Activated CD4-positive, alpha-beta memory T cell treated with anti-CD3 and anti-CD28 coated beads, Interleukin-2, amount 10 ng/mL, durations not matched to agents 7 days and 5 days (primary cell): ENCODE data around the gene HEXB. TPM values are rescaled to one million over a fixed set of nuclear protein-coding genes. Genes with fewer than 3 reads are reported as not detected.

ENCODE experiments used
- CTCF ChIA-PET: fragments of 350-600 bp; sonication (Branson Sonifier 250); formaldehyde crosslinking; loops from one replicate; lab custom pipeline; 2021; ENCODE audit warnings: antibody characterized with exemption, inconsistent platforms; lab: Charles Lee
- POLR2A ChIA-PET: fragments of 350-600 bp; sonication (Branson Sonifier 250); formaldehyde crosslinking; loops from one replicate; lab custom pipeline; 2021; ENCODE audit warnings: antibody characterized with exemption; lab: Charles Lee
- DNase-seq: peaks from one replicate; pipeline ENCODE4 v3.0.0-alpha.2; 2020
- H3K27ac Mint-ChIP-seq: one replicate; pipeline ENCODE4 v1.8.0; 2021; ENCODE audit warnings: mild to moderate bottlenecking, mixed read lengths
- H3K27me3 Mint-ChIP-seq: one replicate; pipeline ENCODE4 v1.8.0; 2021; ENCODE audit warnings: mixed read lengths
- H3K36me3 Mint-ChIP-seq: one replicate; pipeline ENCODE4 v1.8.0; 2021; ENCODE audit warnings: low read depth, mixed read lengths
- H3K4me1 Mint-ChIP-seq: one replicate; pipeline ENCODE4 v1.8.0; 2021; ENCODE audit warnings: mixed read lengths
- H3K4me3 Mint-ChIP-seq: one replicate; pipeline ENCODE4 v1.8.0; 2021; ENCODE audit warnings: mild to moderate bottlenecking, mixed read lengths
- H3K9me3 Mint-ChIP-seq: one replicate; pipeline ENCODE4 v1.8.0; 2021; ENCODE audit warnings: mixed read lengths
- total RNA-seq, 2 experiments: library from RNA; stranded (reverse); gene quantifications; one replicate each; pipeline ENCODE4 v1.2.3, GENCODE V29; 2021

The HEXB gene
- total RNA-seq, 2 experiments from 2014 or later, result 86.7 to 87.6 TPM

DNA sequence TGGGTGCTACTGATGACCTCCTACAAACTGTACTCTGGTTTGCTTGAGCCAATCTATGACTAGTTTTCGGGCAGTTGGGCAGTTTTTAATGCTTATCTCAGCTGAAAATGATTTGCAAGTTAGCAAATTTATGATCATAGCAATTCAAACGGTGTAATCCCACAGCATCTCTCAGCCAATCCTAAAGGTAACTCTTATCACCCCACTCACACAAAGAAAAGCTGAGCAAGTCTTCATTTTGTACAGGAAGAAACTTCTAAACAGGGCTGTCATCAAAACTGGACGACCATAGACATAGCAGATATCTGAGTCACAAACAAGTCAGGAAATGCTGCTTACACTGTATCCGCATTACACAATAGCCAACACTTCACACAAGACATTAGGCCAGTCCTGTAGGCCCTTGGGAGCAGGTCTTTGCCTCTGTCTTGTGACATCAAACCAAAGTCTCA, 41.9 kb upstream of the HEXB start:
- Mint-ChIP-seq H3K36me3 (no peaks in the 10 kb centered on the region), H3K4me1 (peaks cover 30% of the 10 kb centered on the region), H3K9me3 (no peaks in the 10 kb centered on the region), H3K27me3 (peaks cover 42% of the 10 kb centered on the region), H3K4me3 (no peak overlapping the region), H3K27ac (no peak overlapping the region)
- CTCF ChIA-PET, result interaction anchor here (1.6 to 3.7 kb wide), 2 partner anchors 16 to 741 kb away, joined by 4 to 20 read pairs; no protein-coding TSS in a partner anchor
- POLR2A ChIA-PET, result interaction anchor here (1.0 kb wide), 1 partner anchor 12 kb away, joined by 4 read pairs; no protein-coding TSS in a partner anchor
- DNase-seq, result no peak

DNA sequence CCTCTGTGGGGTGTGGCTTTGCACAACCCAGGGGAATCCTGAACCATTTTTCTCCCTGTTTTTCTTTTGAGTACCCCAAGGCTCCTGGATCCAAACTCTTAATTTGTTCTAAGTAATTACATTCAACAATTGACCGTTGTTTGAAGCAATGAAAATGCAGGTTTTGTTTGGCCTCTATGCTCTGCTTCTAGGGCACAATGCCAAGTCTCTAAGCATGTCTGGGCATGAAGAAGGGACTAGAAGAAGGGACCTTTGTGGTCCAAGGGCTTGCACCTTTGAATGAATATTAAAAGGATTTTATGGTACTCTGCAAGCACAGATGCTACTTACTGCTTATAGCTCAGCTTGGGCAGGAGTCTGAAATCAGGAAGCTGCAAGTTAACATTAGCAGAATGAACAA, 37.9 kb upstream of the HEXB start:
- no peaks in the 10 kb centered on the region for H3K9me3 Mint-ChIP-seq
- no peak for DNase-seq
- no peak overlapping the region for H3K27ac Mint-ChIP-seq
- POLR2A ChIA-PET, result no interaction called here
- no peaks in the 10 kb centered on the region for H3K36me3 Mint-ChIP-seq
- peaks cover 36% of the 10 kb centered on the region for H3K27me3 Mint-ChIP-seq
- CTCF ChIA-PET, result interaction anchor here (1.1 to 3.5 kb wide), 2 partner anchors 743 to 745 kb away, joined by 3 to 21 read pairs; no protein-coding TSS in a partner anchor
- H3K4me3 Mint-ChIP-seq, result no peak overlapping the region
- peaks cover 3% of the 10 kb centered on the region for H3K4me1 Mint-ChIP-seq

DNA sequence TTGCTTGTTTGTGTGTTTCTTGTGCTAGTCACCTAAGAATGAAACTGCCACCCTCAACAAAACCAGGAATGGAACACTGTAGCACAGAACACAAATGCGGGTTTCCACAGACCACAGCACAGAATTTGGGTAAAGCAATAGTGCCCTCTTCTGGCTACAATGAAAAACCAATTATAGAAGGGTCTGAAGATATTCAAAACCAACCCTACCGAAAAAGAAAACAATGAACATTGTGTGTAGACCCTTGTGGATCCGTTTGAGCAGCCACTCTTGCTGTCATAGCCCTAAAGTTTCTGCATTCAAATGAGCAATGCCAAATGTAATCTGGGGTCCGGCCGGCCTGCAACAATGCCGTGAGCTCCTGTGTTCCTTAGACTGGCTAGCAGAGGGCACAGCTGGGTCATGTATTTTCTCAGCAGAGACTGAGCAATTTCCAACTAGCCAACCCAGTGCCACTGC, 36.2 kb upstream of the HEXB start:
- Mint-ChIP-seq H3K4me3 (no peak overlapping the region), H3K9me3 (no peaks in the 10 kb centered on the region), H3K27ac (no peak overlapping the region), H3K4me1 (peaks cover 1% of the 10 kb centered on the region), H3K27me3 (peaks cover 20% of the 10 kb centered on the region), H3K36me3 (no peaks in the 10 kb centered on the region)
- DNase-seq, result peak; percentile 42
- CTCF ChIA-PET, result interaction anchor here (1.0 to 1.8 kb wide), 9 partner anchors 8 to 747 kb away, joined by 3 to 12 read pairs (median 4); partner anchors contain the start of gene ENC1
- POLR2A ChIA-PET, result interaction anchor here (1.3 kb wide), 1 partner anchor 9 kb away, joined by 3 read pairs; the partner anchor contains the start of gene ENC1

DNA sequence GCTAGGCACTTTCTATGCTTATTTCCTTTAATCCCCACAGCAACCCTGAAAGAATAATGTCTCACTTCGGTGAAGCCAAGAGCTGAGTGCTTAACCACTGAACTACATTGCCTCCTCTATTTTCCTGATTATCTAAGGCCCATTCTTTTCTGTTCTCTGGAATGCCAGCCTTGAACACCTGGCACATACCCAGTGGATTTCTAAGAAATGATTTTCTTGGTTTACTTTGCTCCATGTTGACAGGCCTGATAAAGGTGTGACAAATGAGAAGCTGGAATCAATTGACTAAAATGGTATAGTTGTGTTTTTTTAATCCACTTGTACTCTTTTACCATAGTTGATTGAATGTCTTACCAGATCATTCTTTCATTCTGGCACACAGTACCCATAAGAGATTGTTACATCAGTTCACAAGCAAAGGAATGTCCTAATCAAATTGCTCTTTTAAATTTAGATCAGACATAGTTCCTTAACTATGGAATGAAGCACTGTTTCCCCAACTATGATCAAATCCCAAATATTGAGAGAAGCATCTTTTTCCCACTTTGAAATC, 35.5 kb upstream of the HEXB start:
- Mint-ChIP-seq H3K27ac (no peak overlapping the region), H3K4me1 (peaks cover 1% of the 10 kb centered on the region), H3K9me3 (no peaks in the 10 kb centered on the region), H3K4me3 (no peak overlapping the region), H3K27me3 (peaks cover 14% of the 10 kb centered on the region), H3K36me3 (no peaks in the 10 kb centered on the region)
- POLR2A ChIA-PET, result interaction anchor here (1.3 kb wide), 1 partner anchor 10 kb away, joined by 3 read pairs; the partner anchor contains the start of gene ENC1
- CTCF ChIA-PET, result interaction anchor here (1.0 to 1.8 kb wide), 8 partner anchors 8 to 747 kb away, joined by 3 to 12 read pairs (median 4); partner anchors contain the start of gene ENC1
- DNase-seq, result no peak

DNA sequence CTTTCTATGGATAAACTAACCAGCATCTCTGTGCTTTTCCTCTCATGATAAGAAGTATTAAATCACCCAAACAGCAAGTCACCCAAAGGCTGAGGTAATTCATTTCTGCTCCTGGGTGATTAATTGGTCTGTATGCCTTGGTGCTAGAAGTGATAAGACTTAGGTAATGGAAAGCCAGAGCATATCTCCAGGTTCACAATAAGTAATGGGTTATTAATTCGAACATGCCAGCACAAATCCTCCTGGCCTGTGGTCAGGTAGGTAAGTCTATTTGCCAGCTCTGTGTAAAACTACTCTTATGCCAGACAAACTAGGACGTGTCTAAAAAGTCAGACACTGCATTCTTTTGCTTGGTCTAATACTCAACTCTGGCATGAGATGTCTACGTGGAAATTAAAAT, 33.3 kb upstream of the HEXB start:
- no peak overlapping the region for H3K4me3 Mint-ChIP-seq
- DNase-seq, result no peak
- H3K36me3 Mint-ChIP-seq, result no peaks in the 10 kb centered on the region
- peaks cover 12% of the 10 kb centered on the region for H3K27me3 Mint-ChIP-seq
- no peaks in the 10 kb centered on the region for H3K9me3 Mint-ChIP-seq
- no peak overlapping the region for H3K27ac Mint-ChIP-seq
- CTCF ChIA-PET, result no interaction called here
- POLR2A ChIA-PET, result no interaction called here
- H3K4me1 Mint-ChIP-seq, result peaks cover 1% of the 10 kb centered on the region

DNA sequence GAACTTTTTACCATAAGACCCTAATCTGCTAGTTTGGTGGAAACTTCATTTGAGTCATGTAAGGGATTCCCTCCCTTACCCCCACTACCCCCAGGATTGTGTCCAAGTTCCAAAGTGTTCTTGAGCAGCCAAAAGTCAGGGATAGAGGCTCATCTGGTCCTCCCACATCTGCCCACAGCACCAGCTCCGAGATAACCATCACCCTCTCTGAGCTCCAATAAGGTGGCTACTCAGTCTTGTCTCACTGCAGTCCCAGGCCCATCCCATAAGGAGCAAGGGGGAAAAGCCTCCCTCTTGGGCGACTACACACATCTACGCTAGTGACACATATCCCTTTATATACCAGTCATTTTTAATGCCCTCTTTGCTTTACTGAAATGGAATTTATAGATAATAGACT, 32.5 kb upstream of the HEXB start:
- ChIA-PET POLR2A (no interaction called here), CTCF (interaction anchor here (1.6 kb wide), 1 partner anchor 750 kb away, joined by 6 read pairs; no protein-coding TSS in a partner anchor)
- H3K27me3 Mint-ChIP-seq, result peaks cover 17% of the 10 kb centered on the region
- H3K27ac Mint-ChIP-seq, result no peak overlapping the region
- no peak overlapping the region for H3K4me3 Mint-ChIP-seq
- H3K36me3 Mint-ChIP-seq, result no peaks in the 10 kb centered on the region
- peaks cover 1% of the 10 kb centered on the region for H3K4me1 Mint-ChIP-seq
- DNase-seq, result no peak
- no peaks in the 10 kb centered on the region for H3K9me3 Mint-ChIP-seq

DNA sequence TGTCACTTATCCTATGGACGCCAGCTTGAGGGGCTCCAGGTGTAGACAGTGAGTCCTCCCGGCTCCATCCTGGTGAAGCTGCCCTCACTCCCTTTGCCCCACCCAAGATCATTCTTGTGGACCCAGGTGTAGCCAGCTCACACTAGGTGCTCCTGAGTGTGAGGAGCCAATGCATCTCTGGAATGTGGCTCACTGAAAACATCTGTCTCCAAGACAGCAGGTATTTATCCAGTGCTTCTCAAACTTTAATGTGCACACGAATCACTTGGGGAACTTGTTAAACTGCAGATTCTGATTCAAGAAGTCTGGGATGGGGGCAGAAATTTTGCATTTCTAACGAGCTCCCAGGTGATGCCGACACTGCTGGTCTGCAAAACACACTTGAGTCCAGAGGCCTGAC, 31.0 kb upstream of the HEXB start:
- H3K9me3 Mint-ChIP-seq, result no peaks in the 10 kb centered on the region

DNA sequence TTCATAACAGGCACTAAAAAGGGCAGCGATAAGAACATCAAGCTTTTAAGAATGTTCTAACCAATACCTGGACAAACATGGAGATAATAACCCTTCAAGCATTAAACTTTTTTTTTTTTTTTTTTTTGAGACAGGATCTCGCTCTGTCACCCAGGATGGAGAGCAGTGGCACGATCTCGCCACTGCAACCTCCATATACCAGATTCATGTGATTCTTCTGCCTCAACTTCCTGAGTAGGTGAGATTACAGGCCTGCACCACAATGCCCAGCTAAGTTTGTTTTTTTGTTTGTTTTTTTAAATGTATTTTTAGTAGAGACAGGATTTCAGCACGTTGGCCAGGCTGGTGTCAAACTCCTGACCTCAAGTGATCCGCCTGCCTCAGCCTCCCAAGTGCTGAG, 29.8 kb upstream of the HEXB start:
- Mint-ChIP-seq H3K27me3 (peaks cover 20% of the 10 kb centered on the region), H3K9me3 (no peaks in the 10 kb centered on the region), H3K4me3 (no peak overlapping the region), H3K36me3 (no peaks in the 10 kb centered on the region), H3K27ac (no peak overlapping the region), H3K4me1 (no peaks in the 10 kb centered on the region)
- POLR2A ChIA-PET, result no interaction called here
- no peak for DNase-seq
- CTCF ChIA-PET, result no interaction called here

More for the DNA sequence above, 31.0 kb upstream of the HEXB start:
- H3K4me1 Mint-ChIP-seq, result no peaks in the 10 kb centered on the region
- CTCF ChIA-PET, result interaction anchor here (1.6 kb wide), 1 partner anchor 752 kb away, joined by 6 read pairs; no protein-coding TSS in a partner anchor
- no peak overlapping the region for H3K4me3 Mint-ChIP-seq
- POLR2A ChIA-PET, result no interaction called here
- H3K27me3 Mint-ChIP-seq, result peaks cover 17% of the 10 kb centered on the region
- no peak overlapping the region for H3K27ac Mint-ChIP-seq
- H3K36me3 Mint-ChIP-seq, result no peaks in the 10 kb centered on the region
- no peak for DNase-seq

DNA sequence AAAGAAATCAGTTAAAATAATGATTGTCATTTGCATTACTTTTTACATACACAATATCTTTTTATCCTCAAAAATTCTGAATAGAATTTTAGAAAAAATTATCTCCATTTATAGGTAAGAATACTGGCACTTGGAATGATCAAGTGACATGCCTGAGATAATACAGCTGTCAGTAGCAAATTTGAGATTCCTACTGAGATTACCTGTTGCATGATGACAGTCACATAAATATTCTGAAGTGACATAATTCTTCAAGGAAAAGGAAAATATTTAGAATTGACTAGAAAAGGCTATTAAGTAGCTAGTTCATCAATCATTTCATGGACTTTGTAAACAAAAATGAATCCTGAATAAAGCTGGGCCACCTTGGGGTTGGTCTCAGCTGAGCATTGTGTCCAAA, 29.3 kb upstream of the HEXB start:
- POLR2A ChIA-PET, result no interaction called here
- DNase-seq, result no peak

DNA sequence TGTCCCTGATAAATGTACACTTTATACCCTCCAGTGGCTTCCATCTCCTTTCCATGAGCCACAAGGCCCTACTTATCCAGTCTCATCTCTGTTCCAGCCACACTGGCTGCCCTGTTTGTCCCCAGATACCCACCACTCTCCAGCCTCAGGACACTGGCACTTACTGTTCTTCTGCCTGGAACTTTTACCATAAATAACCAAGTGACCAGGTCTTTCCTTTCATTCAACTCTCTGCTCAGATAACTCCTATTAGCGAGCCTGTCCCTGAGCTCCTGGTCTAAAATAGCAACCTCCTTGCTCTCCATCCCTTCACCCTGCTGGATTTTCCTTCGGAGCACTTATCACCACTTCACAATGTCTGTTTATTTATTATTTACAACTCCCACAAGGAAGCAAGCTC, 27.9 kb upstream of the HEXB start:
- Mint-ChIP-seq H3K4me3 (no peak overlapping the region), H3K27ac (no peak overlapping the region), H3K9me3 (no peaks in the 10 kb centered on the region), H3K36me3 (no peaks in the 10 kb centered on the region), H3K4me1 (no peaks in the 10 kb centered on the region), H3K27me3 (peaks cover 29% of the 10 kb centered on the region)
- ChIA-PET CTCF (interaction anchor here (1.3 kb wide), 1 partner anchor 8 kb away, joined by 5 read pairs; no protein-coding TSS in a partner anchor), POLR2A (no interaction called here)
- no peak for DNase-seq

More for the DNA sequence above, 29.3 kb upstream of the HEXB start:
- Mint-ChIP-seq H3K9me3 (no peaks in the 10 kb centered on the region), H3K27me3 (peaks cover 25% of the 10 kb centered on the region), H3K4me3 (no peak overlapping the region), H3K36me3 (no peaks in the 10 kb centered on the region), H3K27ac (no peak overlapping the region), H3K4me1 (no peaks in the 10 kb centered on the region)
- CTCF ChIA-PET, result no interaction called here

DNA sequence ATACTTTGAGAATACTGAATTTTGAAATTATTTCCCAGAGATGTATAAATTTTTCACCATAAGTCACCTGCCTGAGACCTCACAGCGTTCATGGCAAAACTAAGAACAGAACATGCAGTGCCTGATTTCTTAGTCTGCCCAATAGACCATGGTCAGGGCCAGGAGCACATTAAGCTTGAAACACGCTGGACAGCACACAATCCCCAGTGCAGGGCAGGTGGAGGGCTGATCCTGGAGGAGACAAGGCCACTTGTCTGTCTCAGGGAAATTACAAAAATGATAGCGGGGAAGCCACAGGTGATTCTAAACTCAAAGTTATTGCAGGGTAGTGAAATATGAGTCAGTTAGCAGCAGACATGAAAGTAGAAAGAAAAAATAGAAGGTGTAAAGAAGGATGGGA, 25.9 kb upstream of the HEXB start:
- H3K9me3 Mint-ChIP-seq, result no peaks in the 10 kb centered on the region
- H3K27ac Mint-ChIP-seq, result no peak overlapping the region
- peaks cover 39% of the 10 kb centered on the region for H3K27me3 Mint-ChIP-seq
- ChIA-PET CTCF (interaction anchor here (1.1 kb wide), 1 partner anchor 16 kb away, joined by 4 read pairs; no protein-coding TSS in a partner anchor), POLR2A (no interaction called here)
- no peaks in the 10 kb centered on the region for H3K4me1 Mint-ChIP-seq
- no peak overlapping the region for H3K4me3 Mint-ChIP-seq
- no peaks in the 10 kb centered on the region for H3K36me3 Mint-ChIP-seq
- DNase-seq, result no peak

DNA sequence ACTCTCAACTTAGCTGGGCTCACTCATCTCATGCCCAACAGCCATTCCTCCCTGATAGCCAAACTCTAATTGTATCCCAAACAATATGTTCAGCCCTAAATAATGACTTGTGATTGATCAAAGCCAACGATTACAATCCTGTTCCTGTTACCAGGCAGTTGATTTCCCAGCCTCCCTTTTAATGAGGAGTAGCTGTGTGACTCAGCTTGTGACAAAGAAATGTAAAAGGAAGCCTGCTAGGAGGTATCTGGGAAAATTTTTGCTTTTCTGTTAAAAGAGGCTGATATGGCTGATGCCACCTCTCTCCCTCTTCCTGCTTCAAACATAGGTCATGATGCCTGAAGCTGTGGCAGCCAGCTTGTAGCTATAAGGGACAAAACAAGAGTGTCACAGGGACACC, 24.9 kb upstream of the HEXB start:
- ChIA-PET POLR2A (no interaction called here), CTCF (no interaction called here)
- Mint-ChIP-seq H3K36me3 (no peaks in the 10 kb centered on the region), H3K27me3 (peaks cover 42% of the 10 kb centered on the region), H3K4me1 (no peaks in the 10 kb centered on the region), H3K27ac (no peak overlapping the region), H3K9me3 (no peaks in the 10 kb centered on the region), H3K4me3 (no peak overlapping the region)
- DNase-seq, result no peak

DNA sequence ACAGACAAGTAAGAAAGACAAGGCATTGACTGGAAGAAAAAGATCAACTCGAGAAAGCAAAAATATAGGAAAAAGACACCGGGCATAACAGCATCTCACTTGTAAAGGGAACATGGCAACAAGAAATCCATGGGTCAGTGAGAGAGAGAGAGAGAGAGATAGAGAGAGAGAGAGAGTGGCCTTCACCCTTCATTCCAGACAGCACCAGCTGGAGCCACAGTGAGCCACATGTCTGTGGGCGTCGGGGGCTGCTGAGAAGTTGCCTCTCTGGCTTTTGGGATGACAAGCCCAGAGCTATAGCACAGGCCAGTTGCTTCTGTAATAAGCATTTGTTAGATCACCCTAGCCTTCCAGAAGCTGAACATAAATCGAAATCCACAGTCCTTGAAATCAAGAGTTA, 24.2 kb upstream of the HEXB start:
- peaks cover 46% of the 10 kb centered on the region for H3K27me3 Mint-ChIP-seq
- DNase-seq, result no peak
- ChIA-PET POLR2A (no interaction called here), CTCF (no interaction called here)
- H3K9me3 Mint-ChIP-seq, result no peaks in the 10 kb centered on the region
- H3K4me1 Mint-ChIP-seq, result no peaks in the 10 kb centered on the region
- no peak overlapping the region for H3K27ac Mint-ChIP-seq
- H3K36me3 Mint-ChIP-seq, result no peaks in the 10 kb centered on the region
- H3K4me3 Mint-ChIP-seq, result no peak overlapping the region
